LNCaP clone FGC (cell line): ENCODE data around the gene DUXA.

Source experiments
- DNase-seq: peaks from one replicate; pipeline ENCODE4 v3.0.0-alpha.2; 2011; ENCODE audit warnings: low read depth
- H3K4me3 ChIP-seq: 2 replicates; pipeline ENCODE4 v1.5.1; 2011; ENCODE audit warnings: mild to moderate bottlenecking, low read depth, low read length, control low read depth
- TF ChIP-seq, protein P1 (sequence below): IDR thresholded peaks from 2 replicates; pipeline ENCODE4 v1.5.1; 2012; ENCODE audit warnings: mild to moderate bottlenecking; ENCODE audit not compliant: control insufficient read depth, insufficient read depth; ENCODE audit errors: extremely low read depth

Gene DUXA

GRCh38 chr19:57191141-57192076 lies 24.1 kb upstream of the DUXA start, which contains the start of gene ZNF264:
TSS of gene ZNF264 (plus strand) at chr19:57191500. CDS start at chr19:57191914, 414 bp downstream.
- peak within 1 kb of the TSS; percentile 78 for H3K4me3 ChIP-seq
- DNase-seq, result peak; percentile 75
- TF ChIP-seq, protein P1, sequence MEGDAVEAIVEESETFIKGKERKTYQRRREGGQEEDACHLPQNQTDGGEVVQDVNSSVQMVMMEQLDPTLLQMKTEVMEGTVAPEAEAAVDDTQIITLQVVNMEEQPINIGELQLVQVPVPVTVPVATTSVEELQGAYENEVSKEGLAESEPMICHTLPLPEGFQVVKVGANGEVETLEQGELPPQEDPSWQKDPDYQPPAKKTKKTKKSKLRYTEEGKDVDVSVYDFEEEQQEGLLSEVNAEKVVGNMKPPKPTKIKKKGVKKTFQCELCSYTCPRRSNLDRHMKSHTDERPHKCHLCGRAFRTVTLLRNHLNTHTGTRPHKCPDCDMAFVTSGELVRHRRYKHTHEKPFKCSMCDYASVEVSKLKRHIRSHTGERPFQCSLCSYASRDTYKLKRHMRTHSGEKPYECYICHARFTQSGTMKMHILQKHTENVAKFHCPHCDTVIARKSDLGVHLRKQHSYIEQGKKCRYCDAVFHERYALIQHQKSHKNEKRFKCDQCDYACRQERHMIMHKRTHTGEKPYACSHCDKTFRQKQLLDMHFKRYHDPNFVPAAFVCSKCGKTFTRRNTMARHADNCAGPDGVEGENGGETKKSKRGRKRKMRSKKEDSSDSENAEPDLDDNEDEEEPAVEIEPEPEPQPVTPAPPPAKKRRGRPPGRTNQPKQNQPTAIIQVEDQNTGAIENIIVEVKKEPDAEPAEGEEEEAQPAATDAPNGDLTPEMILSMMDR, result no peak

GRCh38 chr19:57190301-57190700 lies 23.0 kb upstream of the DUXA start:
- peak overlapping the region; percentile 78 for H3K4me3 ChIP-seq
- no peak for DNase-seq
- TF ChIP-seq, protein P1, result no peak

- no peak overlapping the region for H3K4me3 ChIP-seq
- TF ChIP-seq, protein P1, result no peak
- no peak for DNase-seq
These were observed 4.3 kb upstream of the DUXA start for GRCh38 chr19:57171551-57172081.

GRCh38 chr19:57165846-57166245 lies 1.4 kb downstream of the DUXA start:
- TF ChIP-seq, protein P1, result no peak
- DNase-seq, result no peak
- no peak overlapping the region for H3K4me3 ChIP-seq

- no peak overlapping the region for H3K4me3 ChIP-seq
- TF ChIP-seq, protein P1, result no peak
- no peak for DNase-seq
These were observed 5.2 kb downstream of the DUXA start for GRCh38 chr19:57161985-57162539.

DNA sequence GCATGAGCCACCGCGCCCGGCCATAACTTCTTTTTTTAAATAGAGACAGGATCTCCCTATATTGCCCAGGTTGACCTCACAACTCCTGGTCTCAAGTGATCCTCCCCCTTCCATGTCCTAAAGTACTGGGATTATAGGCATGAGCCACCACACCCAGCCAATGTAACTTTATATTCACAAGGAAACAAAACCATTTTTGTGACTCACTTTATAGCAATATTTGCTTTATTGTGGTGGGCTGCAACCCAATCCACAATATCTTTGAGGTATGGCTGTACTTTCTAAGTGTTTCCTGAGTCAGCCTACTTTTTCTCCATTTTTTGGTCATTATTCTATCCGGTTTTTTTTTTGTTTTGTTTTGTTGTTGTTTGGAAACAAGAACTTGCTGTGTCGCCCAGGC lies 14.4 kb downstream of the DUXA start:
- DNase-seq, result no peak
- H3K4me3 ChIP-seq, result no peak overlapping the region
- TF ChIP-seq, protein P1, result no peak
